22Rv1 (cell line): ENCODE data around the gene GNA15.

ENCODE experiments used
- CTCF ChIP-seq: fragments of 450-650 bp; IDR thresholded peaks from 2 replicates; pipeline ENCODE4 v1.5.1; 2017; ENCODE audit warnings: mild to moderate bottlenecking
- ZFX ChIP-seq: fragments of 450-650 bp; IDR thresholded peaks from 2 replicates; pipeline ENCODE4 v1.6.1; 2017; ENCODE audit warnings: antibody characterized with exemption, borderline replicate concordance

DNA sequence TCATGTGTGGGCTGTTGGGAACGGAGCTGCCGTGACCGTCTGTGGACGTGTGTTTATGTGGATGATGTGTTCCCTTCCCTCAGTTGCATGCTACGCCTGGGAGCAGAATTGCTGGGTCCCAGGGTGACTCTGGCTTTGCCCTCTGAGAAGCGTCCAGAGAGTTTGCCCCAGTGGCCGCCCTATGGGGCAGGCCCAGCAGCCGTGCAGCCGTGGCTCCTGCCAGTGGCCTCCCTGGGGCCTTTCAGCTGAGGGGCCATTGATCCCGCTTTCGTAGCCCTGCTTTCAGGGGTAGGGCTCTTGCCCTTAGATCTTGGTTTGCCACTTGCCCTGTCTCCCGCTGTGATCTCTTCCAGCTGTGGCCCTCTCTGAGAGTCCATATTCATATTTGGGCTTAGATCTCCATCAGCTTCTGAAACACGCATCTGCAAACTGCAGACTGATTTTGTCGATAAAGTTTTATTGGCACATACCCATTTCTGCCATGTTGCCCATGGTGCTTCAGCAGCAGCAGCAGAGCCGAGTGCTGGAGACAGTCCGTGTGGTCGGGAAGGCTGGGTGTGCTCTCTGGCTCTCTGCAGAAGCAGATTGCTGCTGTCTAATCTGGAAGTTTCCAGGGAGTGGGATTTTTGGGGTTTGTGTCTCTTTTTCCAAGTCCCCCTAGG is 24.1 kb upstream of the GNA15 start:
- TF ChIP-seq CTCF, result no peak
- TF ChIP-seq ZFX, result no peak
